Right lobe of liver (tissue), 4 donors: ENCODE measurements around the gene COL2A1.

Experiments used
- POLR2A ChIP-seq: fragments of 450-650 bp; IDR thresholded peaks from one replicate; pipeline ENCODE4 v1.6.1; 2017; ENCODE audit warnings: antibody characterized with exemption, mild to moderate bottlenecking
- TF ChIP-seq, protein P1 (sequence below), 4 donors: fragments of 200-600 bp in 3 of 4; fragments of 450-650 bp in 1 of 4; IDR thresholded peaks; one replicate each; pipeline versions ENCODE4 v1.5.1 to v1.8.0; 2016 to 2022; ENCODE audit warnings: antibody characterized with exemption in 4 of 4, mild to moderate bottlenecking in 2 of 4
- donor health status: DM: no; HTN: no; CAD: no.
- donor health status: DM: no; HTN: no; CAD: no.
- donor health status: DM: no; HTN: yes; CAD: no.

DNA sequence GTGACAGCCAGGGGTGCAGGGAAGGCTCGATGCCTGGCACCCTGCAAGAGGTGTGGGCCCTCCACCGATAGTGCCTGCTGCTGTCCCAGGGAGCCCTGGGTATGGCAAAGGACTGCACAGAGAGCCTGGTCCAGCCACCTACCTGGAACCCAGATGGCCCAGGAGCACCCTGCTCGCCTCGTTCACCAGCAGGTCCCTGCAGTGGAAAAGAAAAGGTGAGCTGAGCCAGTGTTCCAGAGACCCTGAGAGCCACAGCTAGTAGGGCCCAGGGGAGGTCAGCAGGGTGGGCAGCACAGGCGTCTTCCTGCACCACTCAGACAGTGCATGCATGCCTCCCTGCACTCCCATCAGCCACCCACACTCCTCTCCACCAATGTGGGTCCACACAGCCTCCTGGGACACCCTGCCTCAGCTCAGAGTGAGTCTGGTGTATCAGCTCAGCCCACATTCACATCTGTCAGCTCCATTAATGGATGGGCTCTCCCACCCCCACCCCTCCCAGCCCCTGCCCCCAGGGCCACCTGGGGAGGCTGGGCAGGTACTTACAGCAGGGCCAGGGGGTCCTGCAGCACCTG lies 20.6 kb downstream of the COL2A1 start:
- no peak for TF ChIP-seq POLR2A
- TF ChIP-seq, protein P1, sequence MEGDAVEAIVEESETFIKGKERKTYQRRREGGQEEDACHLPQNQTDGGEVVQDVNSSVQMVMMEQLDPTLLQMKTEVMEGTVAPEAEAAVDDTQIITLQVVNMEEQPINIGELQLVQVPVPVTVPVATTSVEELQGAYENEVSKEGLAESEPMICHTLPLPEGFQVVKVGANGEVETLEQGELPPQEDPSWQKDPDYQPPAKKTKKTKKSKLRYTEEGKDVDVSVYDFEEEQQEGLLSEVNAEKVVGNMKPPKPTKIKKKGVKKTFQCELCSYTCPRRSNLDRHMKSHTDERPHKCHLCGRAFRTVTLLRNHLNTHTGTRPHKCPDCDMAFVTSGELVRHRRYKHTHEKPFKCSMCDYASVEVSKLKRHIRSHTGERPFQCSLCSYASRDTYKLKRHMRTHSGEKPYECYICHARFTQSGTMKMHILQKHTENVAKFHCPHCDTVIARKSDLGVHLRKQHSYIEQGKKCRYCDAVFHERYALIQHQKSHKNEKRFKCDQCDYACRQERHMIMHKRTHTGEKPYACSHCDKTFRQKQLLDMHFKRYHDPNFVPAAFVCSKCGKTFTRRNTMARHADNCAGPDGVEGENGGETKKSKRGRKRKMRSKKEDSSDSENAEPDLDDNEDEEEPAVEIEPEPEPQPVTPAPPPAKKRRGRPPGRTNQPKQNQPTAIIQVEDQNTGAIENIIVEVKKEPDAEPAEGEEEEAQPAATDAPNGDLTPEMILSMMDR (IDR thresholded peaks at IDR 0.05), result no peak
